ENCODE measurements around the gene MX2.
"Not testable (repeated sequence)": the region's sequence is repeated elsewhere in the genome, so short reads cannot be mapped to it uniquely, and the experiment has no call there.

The MX2 gene

GRCh38 chr21:41403966-41404365 is 42.1 kb downstream of the MX2 start:
- DNase-seq (ENCODE audit: extremely low spot score, insufficient read length, low read depth) (no peak), FAIRE-seq (no peak)

GRCh38 chr21:41405321-41405720 is 43.5 kb downstream of the MX2 start:
- FAIRE-seq (no peak), DNase-seq (ENCODE audit: extremely low spot score, insufficient read length, low read depth) (no peak)

GRCh38 chr21:41406340-41406739 is 44.5 kb downstream of the MX2 start:
- DNase-seq (ENCODE audit: extremely low spot score, insufficient read length, low read depth) (no peak), FAIRE-seq (no peak)

GRCh38 chr21:41407541-41408460 is 46.0 kb downstream of the MX2 start:
- FAIRE-seq: no peak
- DNase-seq (ENCODE audit: extremely low spot score, insufficient read length, low read depth): no peak

GRCh38 chr21:41410361-41410760 is 48.5 kb downstream of the MX2 start:
- FAIRE-seq (no peak), DNase-seq (ENCODE audit: extremely low spot score, insufficient read length, low read depth) (no peak)

GRCh38 chr21:41410767-41411448 is 49.1 kb downstream of the MX2 start:
- FAIRE-seq: no peak
- no peak for DNase-seq (ENCODE audit: extremely low spot score, insufficient read length, low read depth)

GRCh38 chr21:41411449-41412089 is 49.7 kb downstream of the MX2 start:
- DNase-seq (ENCODE audit: extremely low spot score, insufficient read length, low read depth) (no peak), FAIRE-seq (peak; percentile 60)

GRCh38 chr21:41417505-41417904 is 55.7 kb downstream of the MX2 start:
- not testable (repeated sequence) for FAIRE-seq; DNase-seq (ENCODE audit: extremely low spot score, insufficient read length, low read depth)

GRCh38 chr21:41418393-41418792 is 56.6 kb downstream of the MX2 start:
- DNase-seq (ENCODE audit: extremely low spot score, insufficient read length, low read depth) (no peak), FAIRE-seq (no peak)

GRCh38 chr21:41418956-41419680 is 57.3 kb downstream of the MX2 start:
- no peak for DNase-seq (ENCODE audit: extremely low spot score, insufficient read length, low read depth)
- FAIRE-seq: no peak

GRCh38 chr21:41419921-41420862 is 58.4 kb downstream of the MX2 start:
- DNase-seq (ENCODE audit: extremely low spot score, insufficient read length, low read depth): no peak
- FAIRE-seq: peak; percentile 73

GRCh38 chr21:41420998-41421397 is 59.2 kb downstream of the MX2 start:
- FAIRE-seq: peak; percentile 33
- DNase-seq (ENCODE audit: extremely low spot score, insufficient read length, low read depth): not testable (repeated sequence)

- DNase-seq (ENCODE audit: extremely low spot score, insufficient read length, low read depth): no peak
- no peak for FAIRE-seq
Measured at GRCh38 chr21:41422546-41423304, 60.9 kb downstream of the MX2 start.

- DNase-seq (ENCODE audit: extremely low spot score, insufficient read length, low read depth); FAIRE-seq: not testable (repeated sequence)
Measured at GRCh38 chr21:41423305-41423636, 61.4 kb downstream of the MX2 start.

- no peak for DNase-seq (ENCODE audit: extremely low spot score, insufficient read length, low read depth)
- FAIRE-seq: no peak
Measured at GRCh38 chr21:41425588-41425953, 63.7 kb downstream of the MX2 start.

- FAIRE-seq: peak; percentile 97
Measured at GRCh38 chr21:41425954-41426675, 64.3 kb downstream of the MX2 start, which contains the start of gene MX1. MX1 (plus strand) TSS chr21:41426239; CDS start chr21:41432071, 5,832 bp downstream.

GRCh38 chr21:41426676-41427404 is 65.0 kb downstream of the MX2 start:
- FAIRE-seq (peak; percentile 48), DNase-seq (ENCODE audit: extremely low spot score, insufficient read length, low read depth) (no peak)

More at GRCh38 chr21:41425954-41426675, 64.3 kb downstream of the MX2 start, which contains the start of gene MX1:
- DNase-seq (ENCODE audit: extremely low spot score, insufficient read length, low read depth): peak; percentile 82
